ENCODE measurements around the gene GOLGA8M.
"Not testable (repeated sequence)": the region's sequence is repeated elsewhere in the genome, so short reads cannot be mapped to it uniquely, and the experiment has no call there.

The GOLGA8M gene

DNA sequence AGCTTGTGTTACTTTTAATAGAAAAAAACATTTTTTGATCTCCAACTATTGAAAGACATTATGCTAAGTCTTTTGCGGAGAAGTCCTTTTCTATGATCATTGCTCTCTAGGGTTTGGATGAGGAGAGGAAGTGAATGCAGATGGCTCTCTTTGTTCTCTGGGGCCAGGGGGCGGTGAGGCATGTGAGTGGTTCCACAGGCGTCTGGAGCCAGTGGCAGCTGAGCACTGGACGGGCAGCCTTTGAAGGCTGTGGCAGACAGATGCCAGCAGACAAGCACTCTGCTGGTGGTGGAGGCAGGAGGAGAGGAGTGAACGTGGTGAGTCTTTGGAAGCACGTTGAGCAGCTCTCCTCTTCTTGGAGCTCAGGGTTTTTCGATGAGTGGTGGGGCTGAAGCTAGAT, 51.5 kb downstream of the GOLGA8M start:
- DNase-seq (ENCODE audit: low read depth in 2 of 2) = not testable (repeated sequence)

DNA sequence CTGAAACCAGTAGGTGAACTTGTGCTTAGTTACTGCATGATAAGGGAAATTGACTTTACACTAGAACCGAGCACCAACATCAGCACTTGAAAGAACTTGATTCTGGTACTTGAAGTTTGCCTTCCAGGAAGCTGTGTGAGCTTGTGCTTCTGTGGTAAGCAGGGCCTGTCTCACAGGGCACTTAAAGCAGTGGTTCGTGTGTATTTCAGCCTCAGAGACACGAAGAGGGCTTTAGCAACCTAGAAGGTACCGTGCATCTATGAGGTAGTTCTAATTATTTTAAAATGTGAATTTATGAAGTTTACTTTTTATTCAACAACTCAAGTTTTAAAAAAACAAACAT, 56.2 kb downstream of the GOLGA8M start:
- DNase-seq (ENCODE audit: low read depth in 2 of 2) = not testable (repeated sequence)

DNA sequence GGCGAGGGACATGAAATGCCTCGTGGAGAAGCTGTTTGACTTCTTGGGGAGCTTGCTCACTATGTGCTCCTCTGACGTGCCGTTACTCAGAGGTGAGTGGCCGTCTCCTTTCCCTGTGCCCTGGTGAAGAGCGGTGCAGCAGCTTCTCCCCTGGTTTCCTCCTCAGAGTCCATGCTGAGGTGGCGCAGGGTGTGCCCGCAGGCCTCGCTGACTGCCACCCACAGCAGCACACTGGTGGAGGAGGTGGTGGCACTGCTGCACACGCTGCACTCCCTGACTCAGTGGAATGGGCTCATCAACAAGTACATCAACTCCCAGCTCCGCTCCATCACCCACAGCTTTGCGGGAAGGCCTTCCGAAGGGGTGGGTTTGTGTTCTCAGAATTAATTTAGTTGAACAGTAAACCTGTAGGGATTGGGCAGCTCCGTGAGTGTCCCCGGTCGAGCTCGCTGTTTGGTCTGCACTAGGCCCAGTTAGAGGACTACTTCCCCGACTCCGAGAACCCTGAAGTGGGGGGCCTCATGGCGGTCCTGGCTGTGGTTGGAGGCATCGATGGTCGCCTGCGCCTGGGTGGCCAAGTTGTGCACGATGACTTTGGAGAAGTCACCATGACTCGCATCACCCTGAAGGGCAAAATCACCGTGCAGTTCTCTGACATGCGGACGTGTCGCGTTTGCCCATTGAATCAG, 56.7 kb downstream of the GOLGA8M start:
- DNase-seq (ENCODE audit: low read depth in 2 of 2) = not testable (repeated sequence)

DNA sequence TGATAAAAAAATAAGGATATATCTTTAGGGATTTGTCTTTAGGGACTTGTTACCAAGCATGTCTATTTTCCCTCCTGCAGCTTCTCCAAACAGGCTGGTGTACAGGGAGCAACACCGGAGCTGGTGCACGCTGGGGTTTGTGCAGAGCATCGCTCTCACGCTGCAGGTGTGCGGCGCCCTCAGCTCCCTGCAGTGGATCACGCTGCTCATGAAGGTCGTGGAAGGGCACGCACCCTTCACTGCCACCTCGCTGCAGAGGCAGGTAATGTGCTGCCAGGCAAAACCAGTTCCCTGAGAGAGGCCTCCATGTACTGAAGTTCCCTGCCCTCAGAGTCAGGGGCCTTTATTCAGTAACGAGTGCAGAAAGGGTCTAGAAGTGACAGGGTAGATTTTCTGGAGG, 58.0 kb downstream of the GOLGA8M start:
- DNase-seq (ENCODE audit: low read depth in 2 of 2) = not testable (repeated sequence)

DNA sequence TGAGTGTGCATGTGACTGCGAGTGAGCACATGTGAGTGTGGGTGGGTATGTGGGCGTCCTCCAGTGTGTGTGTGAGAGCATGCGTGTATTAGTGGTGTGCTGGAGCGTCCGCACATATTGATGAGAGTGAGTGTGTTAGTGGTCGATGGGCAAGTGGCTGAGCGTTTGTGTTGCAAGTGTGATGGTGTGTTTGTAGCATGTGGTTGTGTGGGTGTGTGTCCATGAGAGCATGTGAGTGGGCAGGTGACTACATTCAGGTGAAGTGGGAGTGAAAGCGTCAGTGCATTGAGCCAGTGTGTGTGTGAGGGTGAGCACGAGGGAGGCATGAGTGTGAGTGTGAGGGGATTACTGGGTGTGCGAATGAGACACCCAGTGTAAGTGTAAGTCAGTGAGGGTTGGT, 59.7 kb downstream of the GOLGA8M start:
- not testable (repeated sequence) for DNase-seq (ENCODE audit: low read depth in 2 of 2)

All from stimulated activated CD4-positive, alpha-beta T cell treated with anti-CD3 and anti-CD28 coated beads, Interleukin-1b, Interleukin-23, amount 100 ng/mL, for 4 hours (primary cell).